Natural killer cell (primary cell): Measurements from ENCODE around the gene TAB2. TPM values are rescaled to one million over a fixed set of nuclear protein-coding genes. Genes with fewer than 3 reads are reported as not detected.

Experiments
- ATAC-seq, 3 donors: fragments of 150-1000 bp in 2 of 3; fragments of 200-7000 bp in 1 of 3; cut with Tn5 transposase; 1 replicate in 1 of 3; 2 replicates in 2 of 3; pipeline ENCODE4 v1.10.0; 2021; ENCODE audit warnings: mild to moderate bottlenecking in 2 of 3, moderate library complexity in 2 of 3
- DNase-seq, 2 donors: peaks; one replicate each; pipeline versions ENCODE4 v3.0.0 to v3.0.0-alpha.2; 2013 to 2021; ENCODE audit warnings: mixed read lengths in 1 of 2
- H3K27ac ChIP-seq: one replicate; pipeline ENCODE4 v1.5.1; 2013; ENCODE audit warnings: mild to moderate bottlenecking, low read length
- H3K27me3 ChIP-seq: one replicate; pipeline ENCODE4 v1.6.1; 2013; ENCODE audit warnings: low read length; ENCODE audit not compliant: control insufficient read depth, insufficient read depth
- H3K36me3 ChIP-seq: one replicate; pipeline ENCODE4 v1.6.1; 2013; ENCODE audit warnings: low read length; ENCODE audit not compliant: control insufficient read depth, insufficient read depth
- H3K4me1 ChIP-seq: one replicate; pipeline ENCODE4 v1.6.1; 2013; ENCODE audit warnings: low read length; ENCODE audit not compliant: control insufficient read depth, insufficient read depth
- H3K4me3 ChIP-seq: one replicate; pipeline ENCODE4 v1.5.1; 2013; ENCODE audit warnings: low read length
- H3K9me3 ChIP-seq: one replicate; pipeline ENCODE4 v1.6.1; 2013; ENCODE audit warnings: low read length; ENCODE audit not compliant: control insufficient read depth, insufficient read depth
- H3K27ac Mint-ChIP-seq, 2 donors: one replicate each; pipeline ENCODE4 v1.8.0; 2022; ENCODE audit warnings: mild to moderate bottlenecking in 2 of 2, mixed read lengths in 2 of 2, moderate library complexity in 1 of 2
- H3K27me3 Mint-ChIP-seq, 2 donors: one replicate each; pipeline ENCODE4 v1.8.0; 2022; ENCODE audit warnings: low read depth in 2 of 2, mixed read lengths in 2 of 2
- H3K36me3 Mint-ChIP-seq: one replicate; pipeline ENCODE4 v1.8.0; 2022; ENCODE audit warnings: mixed read lengths
- H3K4me1 Mint-ChIP-seq, 2 donors: one replicate each; pipeline ENCODE4 v1.8.0; 2022; ENCODE audit warnings: mixed read lengths in 2 of 2
- H3K4me3 Mint-ChIP-seq: one replicate; pipeline ENCODE4 v1.8.0; 2022; ENCODE audit warnings: mild to moderate bottlenecking, moderate library complexity, mixed read lengths
- H3K9me3 Mint-ChIP-seq, 2 donors: one replicate each; pipeline ENCODE4 v1.8.0; 2022; ENCODE audit warnings: mixed read lengths in 2 of 2
- WGBS: methylation state at CpG from one replicate; pipeline ENCODE4 v1.1.7; 2013; ENCODE audit warnings: missing lambda C conversion rate; ENCODE audit not compliant: insufficient coverage; 5-methylcytosine and 5-hydroxymethylcytosine counted together
- intact Hi-C: fragments of 100-400 bp; cut with micrococcal nuclease; formaldehyde crosslinking; loops from one replicate; pipeline ENCODE4 v1.14.2; 2022
- total RNA-seq, 4 donors: library from RNA; stranded (reverse); fragments of 120-200 nt in 1 of 4; gene quantifications; one replicate each; pipeline versions ENCODE4 v1.2.3 to v1.2.4, GENCODE V29; 2013 to 2022
- TF ChIP-seq, protein P1 (sequence below): fragments of 200-600 bp; IDR thresholded peaks from one replicate; pipeline ENCODE4 v1.8.0; 2022; ENCODE audit warnings: antibody characterized with exemption

TAB2 gene
- total RNA-seq, 3 donors from 2014 or later (not counting 1 experiment from before 2014, with no cell fraction given) = 65.7 to 74.9 (median 68.9) TPM

DNA sequence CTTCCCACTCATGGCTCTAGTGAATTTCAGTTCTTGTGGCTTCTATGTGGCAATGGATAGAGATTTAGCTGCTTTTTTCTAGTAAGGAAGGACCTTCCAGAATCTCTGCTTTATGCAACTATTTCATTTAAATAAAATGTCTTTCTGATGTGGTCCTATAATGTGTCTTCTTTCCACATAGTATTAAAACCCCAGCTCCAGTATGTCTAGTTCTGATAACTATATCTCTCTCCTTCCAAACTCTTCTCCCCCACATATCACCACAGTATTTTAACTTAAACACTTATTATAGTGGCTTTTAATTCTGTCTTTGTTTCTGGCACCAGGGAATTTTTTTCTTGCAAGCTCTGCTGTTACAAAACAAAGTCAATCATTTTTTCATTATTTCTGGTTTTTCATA, 41.9 kb downstream of the TAB2 start:
- H3K36me3 ChIP-seq = no peaks in the 10 kb centered on the region
- no peaks in the 10 kb centered on the region for H3K36me3 Mint-ChIP-seq
- H3K27me3 Mint-ChIP-seq = no peaks in the 10 kb centered on the region
- intact Hi-C loops = no loop called here
- peaks cover 2% of the 10 kb centered on the region for H3K4me1 ChIP-seq
- no peaks in the 10 kb centered on the region for H3K9me3 Mint-ChIP-seq
- H3K4me3 Mint-ChIP-seq = no peak overlapping the region
- H3K4me1 Mint-ChIP-seq = peaks cover 45 to 53% of the 10 kb centered on the region in 2 donors
- H3K4me3 ChIP-seq = no peak overlapping the region
- no peaks in the 10 kb centered on the region for H3K9me3 ChIP-seq
- ATAC-seq (no peak), DNase-seq (no peak)
- no peak overlapping the region for H3K27ac ChIP-seq
- peak overlapping the region in 1 of 2 donors; percentile 7 for H3K27ac Mint-ChIP-seq
- TF ChIP-seq, protein P1, sequence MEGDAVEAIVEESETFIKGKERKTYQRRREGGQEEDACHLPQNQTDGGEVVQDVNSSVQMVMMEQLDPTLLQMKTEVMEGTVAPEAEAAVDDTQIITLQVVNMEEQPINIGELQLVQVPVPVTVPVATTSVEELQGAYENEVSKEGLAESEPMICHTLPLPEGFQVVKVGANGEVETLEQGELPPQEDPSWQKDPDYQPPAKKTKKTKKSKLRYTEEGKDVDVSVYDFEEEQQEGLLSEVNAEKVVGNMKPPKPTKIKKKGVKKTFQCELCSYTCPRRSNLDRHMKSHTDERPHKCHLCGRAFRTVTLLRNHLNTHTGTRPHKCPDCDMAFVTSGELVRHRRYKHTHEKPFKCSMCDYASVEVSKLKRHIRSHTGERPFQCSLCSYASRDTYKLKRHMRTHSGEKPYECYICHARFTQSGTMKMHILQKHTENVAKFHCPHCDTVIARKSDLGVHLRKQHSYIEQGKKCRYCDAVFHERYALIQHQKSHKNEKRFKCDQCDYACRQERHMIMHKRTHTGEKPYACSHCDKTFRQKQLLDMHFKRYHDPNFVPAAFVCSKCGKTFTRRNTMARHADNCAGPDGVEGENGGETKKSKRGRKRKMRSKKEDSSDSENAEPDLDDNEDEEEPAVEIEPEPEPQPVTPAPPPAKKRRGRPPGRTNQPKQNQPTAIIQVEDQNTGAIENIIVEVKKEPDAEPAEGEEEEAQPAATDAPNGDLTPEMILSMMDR = no peak
- H3K27me3 ChIP-seq = no peaks in the 10 kb centered on the region

DNA sequence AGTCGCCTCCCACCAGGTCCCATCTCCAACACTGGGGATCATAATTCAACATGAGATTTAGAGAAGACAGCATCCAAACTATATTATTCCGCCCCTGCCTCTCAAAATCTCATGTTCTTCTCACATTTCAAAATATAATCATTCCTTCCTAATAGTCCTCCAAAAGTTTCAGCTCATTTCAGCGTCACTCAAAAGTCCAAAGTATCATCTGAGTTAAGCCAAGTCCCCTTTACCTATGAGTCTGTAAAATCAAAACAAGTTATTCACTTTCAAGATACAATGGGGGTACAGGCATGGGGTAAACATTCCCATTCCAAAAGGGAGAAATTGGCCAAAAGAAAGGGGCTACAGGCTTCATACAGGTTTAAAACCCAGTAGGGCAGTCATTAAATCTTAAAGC, 43.0 kb downstream of the TAB2 start:
- Histone ChIP-seq H3K4me1 (no peaks in the 10 kb centered on the region), H3K9me3 (no peaks in the 10 kb centered on the region), H3K27ac (no peak overlapping the region), H3K4me3 (no peak overlapping the region), H3K27me3 (no peaks in the 10 kb centered on the region), H3K36me3 (no peaks in the 10 kb centered on the region)
- H3K4me3 Mint-ChIP-seq = no peak overlapping the region
- H3K36me3 Mint-ChIP-seq = no peaks in the 10 kb centered on the region
- ATAC-seq (no peak), DNase-seq (no peak)
- intact Hi-C loops = no loop called here
- H3K27me3 Mint-ChIP-seq = no peaks in the 10 kb centered on the region
- 96% methylated on average over 3 of the region's 3 CpGs for WGBS
- peaks cover 49 to 57% of the 10 kb centered on the region in 2 donors for H3K4me1 Mint-ChIP-seq
- TF ChIP-seq, protein P1 = no peak
- no peak overlapping the region for H3K27ac Mint-ChIP-seq
- H3K9me3 Mint-ChIP-seq = no peaks in the 10 kb centered on the region

DNA sequence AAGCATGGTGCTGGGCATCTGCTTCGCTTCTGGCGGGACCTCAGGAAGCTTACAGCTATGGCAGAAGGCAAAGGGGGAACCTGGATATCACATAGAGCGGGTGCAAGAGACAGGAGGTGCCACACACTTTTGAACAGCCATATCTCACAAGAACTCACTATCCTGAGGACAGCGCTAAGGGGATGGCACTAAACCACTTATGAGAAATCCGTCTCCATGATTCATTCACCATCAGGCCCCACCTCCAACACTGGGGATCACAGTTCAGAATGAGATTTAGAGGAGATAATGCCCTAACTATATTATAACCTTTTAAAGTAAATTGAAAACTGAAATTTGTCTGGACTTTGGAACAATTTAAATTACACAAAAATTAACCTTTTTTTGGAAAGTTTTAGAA, 44.8 kb downstream of the TAB2 start:
- Histone ChIP-seq H3K27me3 (no peaks in the 10 kb centered on the region), H3K27ac (no peak overlapping the region), H3K9me3 (no peaks in the 10 kb centered on the region), H3K4me1 (no peaks in the 10 kb centered on the region), H3K4me3 (no peak overlapping the region), H3K36me3 (no peaks in the 10 kb centered on the region)
- 92% methylated on average over 5 of the region's 5 CpGs for WGBS
- Mint-ChIP-seq H3K9me3 (no peaks in the 10 kb centered on the region), H3K27ac (no peak overlapping the region), H3K27me3 (no peaks in the 10 kb centered on the region), H3K4me3 (no peak overlapping the region), H3K4me1 (peaks cover 49% of the 10 kb centered on the region in 2 donors), H3K36me3 (no peaks in the 10 kb centered on the region)
- DNase-seq = no peak
- TF ChIP-seq, protein P1 = no peak
- ATAC-seq = no peak
- intact Hi-C loops = no loop called here

DNA sequence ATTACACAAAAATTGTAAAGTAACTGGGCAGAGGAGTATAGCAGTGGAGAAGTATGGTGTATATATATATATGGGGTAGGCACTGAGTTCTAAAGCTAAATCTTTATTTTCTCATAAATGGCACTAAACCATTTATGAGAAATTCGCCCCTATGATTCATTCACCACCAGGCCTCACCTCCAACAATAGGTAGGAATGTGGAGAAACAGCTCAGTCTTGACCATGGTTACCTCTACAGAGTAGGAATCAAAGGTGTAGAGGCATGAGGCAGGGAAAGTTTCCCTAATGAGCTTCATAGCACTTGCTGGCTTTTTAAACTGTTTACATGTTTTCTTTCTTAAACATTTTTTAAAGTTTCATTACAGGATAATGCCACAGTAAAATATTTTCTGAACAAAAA, 45.6 kb downstream of the TAB2 start:
- Mint-ChIP-seq H3K36me3 (no peaks in the 10 kb centered on the region), H3K27me3 (no peaks in the 10 kb centered on the region), H3K27ac (no peak overlapping the region), H3K4me1 (peaks cover 48 to 49% of the 10 kb centered on the region in 2 donors), H3K9me3 (no peaks in the 10 kb centered on the region), H3K4me3 (no peak overlapping the region)
- TF ChIP-seq, protein P1 = no peak
- Histone ChIP-seq H3K9me3 (no peaks in the 10 kb centered on the region), H3K4me1 (no peaks in the 10 kb centered on the region), H3K27me3 (no peaks in the 10 kb centered on the region), H3K27ac (no peak overlapping the region), H3K36me3 (no peaks in the 10 kb centered on the region), H3K4me3 (no peak overlapping the region)
- WGBS = no CpG with 5 or more reads among the region's 1 CpG
- no peak for ATAC-seq
- intact Hi-C loops = no loop called here
- DNase-seq = no peak
